ENCODE results near the gene POLR2M.
A peak's percentile ranks its signal among the peaks of the same experiment; 100 is the strongest.

Gene POLR2M

GRCh38 chr15:57706405-57707209, at the start of gene POLR2M:
POLR2M (plus strand) TSS chr15:57706714; CDS start chr15:57706843, 129 bp downstream.
- peak; percentile 91 for DNase-seq (ENCODE audit: low spot score)

GRCh38 chr15:57657619-57658018, 48.9 kb upstream of the POLR2M start:
- no peak for DNase-seq (ENCODE audit: low spot score)

GRCh38 chr15:57662091-57662744, 44.3 kb upstream of the POLR2M start:
- DNase-seq (ENCODE audit: low spot score): no peak

- DNase-seq (ENCODE audit: low spot score): no peak
These were observed 43.7 kb upstream of the POLR2M start for GRCh38 chr15:57662802-57663201.

GRCh38 chr15:57663262-57663661, 43.3 kb upstream of the POLR2M start:
- no peak for DNase-seq (ENCODE audit: low spot score)

GRCh38 chr15:57665194-57665593, 41.3 kb upstream of the POLR2M start:
- DNase-seq (ENCODE audit: low spot score): no peak

- no peak for DNase-seq (ENCODE audit: low spot score)
These were observed 40.6 kb upstream of the POLR2M start for GRCh38 chr15:57665939-57666338.

GRCh38 chr15:57667171-57667849, 39.2 kb upstream of the POLR2M start:
- no peak for DNase-seq (ENCODE audit: low spot score)

GRCh38 chr15:57668016-57668415, 38.5 kb upstream of the POLR2M start:
- no peak for DNase-seq (ENCODE audit: low spot score)

- no peak for DNase-seq (ENCODE audit: low spot score)
These were observed 34.9 kb upstream of the POLR2M start for GRCh38 chr15:57671636-57672035.

- no peak for DNase-seq (ENCODE audit: low spot score)
These were observed 30.9 kb upstream of the POLR2M start for GRCh38 chr15:57675481-57676181.

- no peak for DNase-seq (ENCODE audit: low spot score)
These were observed 29.9 kb upstream of the POLR2M start for GRCh38 chr15:57676585-57676984.

- DNase-seq (ENCODE audit: low spot score): no peak
These were observed 29.3 kb upstream of the POLR2M start for GRCh38 chr15:57677204-57677603.

- DNase-seq (ENCODE audit: low spot score): no peak
These were observed 26.5 kb upstream of the POLR2M start for GRCh38 chr15:57680021-57680420.

- no peak for DNase-seq (ENCODE audit: low spot score)
These were observed 25.5 kb upstream of the POLR2M start for GRCh38 chr15:57681011-57681410.

- no peak for DNase-seq (ENCODE audit: low spot score)
These were observed 23.0 kb upstream of the POLR2M start for GRCh38 chr15:57683481-57683880.

GRCh38 chr15:57684491-57685151, 21.9 kb upstream of the POLR2M start:
- DNase-seq (ENCODE audit: low spot score): no peak

GRCh38 chr15:57685306-57686095, 21.0 kb upstream of the POLR2M start:
- DNase-seq (ENCODE audit: low spot score): no peak

- no peak for DNase-seq (ENCODE audit: low spot score)
These were observed 19.9 kb upstream of the POLR2M start for GRCh38 chr15:57686657-57687056.

GRCh38 chr15:57690341-57690966, 16.1 kb upstream of the POLR2M start:
- no peak for DNase-seq (ENCODE audit: low spot score)

GRCh38 chr15:57691082-57691481, 15.4 kb upstream of the POLR2M start:
- DNase-seq (ENCODE audit: low spot score): no peak
